Omental fat pad (tissue), 4 donors: ENCODE measurements around the gene PCDHGA4. TPM values are rescaled to one million over a fixed set of nuclear protein-coding genes. Genes with fewer than 3 reads are reported as not detected.
"Not testable (repeated sequence)": the region's sequence is repeated elsewhere in the genome, so short reads cannot be mapped to it uniquely, and the experiment has no call there.

ENCODE experiments used
- ATAC-seq: fragments of 150-250 bp; one replicate; pipeline ENCODE4 v1.9.1; 2016; ENCODE audit warnings: mild to moderate bottlenecking, moderate library complexity; ENCODE audit not compliant: low FRiP score
- DNase-seq: peaks from one replicate; pipeline ENCODE4 v3.0.0-alpha.2; 2019; ENCODE audit warnings: low spot score
- CTCF ChIP-seq, 3 donors: fragments of 450-650 bp; IDR thresholded peaks; one replicate each; pipeline ENCODE4 v1.5.1; 2016 to 2017; ENCODE audit warnings: antibody characterized with exemption in 3 of 3, mild to moderate bottlenecking in 3 of 3, moderate library complexity in 2 of 3
- total RNA-seq, 4 donors: library from RNA; depleted of rRNA; stranded (reverse); fragments of >200 nt; gene quantifications; one replicate each; pipeline ENCODE4 v1.1.0, GENCODE V29; 2016

PCDHGA4 gene
- total RNA-seq, 4 donors from 2014 or later = 2.6 to 9.0 (median 3.9) TPM

DNA sequence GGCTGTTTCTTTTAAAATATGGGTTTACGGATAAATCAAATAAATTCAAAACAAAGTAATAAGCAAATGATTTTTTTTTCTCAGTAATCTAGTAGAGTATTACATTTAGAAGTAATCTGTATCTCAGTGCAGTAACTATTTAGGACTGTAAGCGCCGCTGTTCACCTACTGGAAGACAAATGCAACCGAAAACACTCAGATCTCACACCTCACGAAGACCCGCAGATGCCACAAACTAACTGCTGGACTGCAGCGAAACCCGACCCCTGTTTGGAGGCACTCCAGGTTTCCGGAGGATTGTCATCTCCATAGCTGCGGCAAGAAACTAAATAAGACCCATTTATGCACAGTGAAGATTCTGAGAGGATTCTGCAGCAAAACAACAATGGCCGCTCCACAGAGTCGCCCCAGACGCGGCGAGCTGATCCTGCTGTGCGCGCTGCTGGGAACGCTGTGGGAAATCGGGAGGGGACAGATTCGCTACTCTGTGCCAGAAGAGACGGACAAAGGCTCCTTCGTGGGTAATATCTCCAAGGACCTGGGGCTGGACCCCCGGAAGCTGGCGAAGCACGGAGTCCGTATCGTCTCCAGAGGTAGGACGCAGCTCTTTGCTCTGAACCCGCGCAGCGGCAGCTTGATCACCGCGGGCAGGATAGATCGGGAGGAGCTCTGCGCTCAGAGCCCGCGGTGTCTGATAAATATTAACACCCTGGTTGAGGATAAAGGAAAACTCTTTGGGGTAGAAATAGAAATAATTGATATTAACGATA is 37.8 kb downstream of the PCDHGA4 start, which contains the start of gene PCDHGA8:
Gene PCDHGA8, plus strand, starts transcription at position 205 of the 770 bp plus-strand sequence. Its CDS starts 181 bp downstream, at position 386.
- no peak for TF ChIP-seq CTCF (IDR thresholded peaks at IDR 0.05)
- DNase-seq (no peak), ATAC-seq (no peak)

DNA sequence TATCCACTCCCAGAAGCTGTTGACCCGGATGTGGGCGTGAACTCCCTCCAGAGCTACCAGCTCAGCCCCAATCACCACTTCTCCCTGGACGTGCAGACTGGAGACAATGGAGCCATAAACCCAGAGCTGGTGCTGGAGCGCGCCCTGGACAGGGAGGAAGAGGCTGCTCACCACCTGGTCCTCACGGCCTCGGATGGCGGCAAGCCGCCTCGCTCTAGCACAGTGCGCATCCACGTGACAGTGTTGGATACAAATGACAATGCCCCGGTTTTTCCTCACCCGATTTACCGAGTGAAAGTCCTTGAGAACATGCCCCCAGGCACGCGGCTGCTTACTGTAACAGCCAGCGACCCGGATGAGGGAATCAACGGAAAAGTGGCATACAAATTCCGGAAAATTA is 38.4 kb downstream of the PCDHGA4 start:
- no peak for ATAC-seq
- no peak for DNase-seq
- TF ChIP-seq CTCF (IDR thresholded peaks at IDR 0.05) = no peak

GRCh38 chr5:141394401-141395187 is 39.8 kb downstream of the PCDHGA4 start:
- ATAC-seq, DNase-seq: not testable (repeated sequence)

GRCh38 chr5:141397756-141398551 is 43.1 kb downstream of the PCDHGA4 start, which contains the start of gene PCDHGB5:
PCDHGB5 (plus strand) TSS chr5:141397947; CDS start chr5:141398128, 181 bp downstream.
- DNase-seq = not testable (repeated sequence)
- ATAC-seq = peak; percentile 59

GRCh38 chr5:141398608-141399007 is 43.8 kb downstream of the PCDHGA4 start:
- DNase-seq (no peak), ATAC-seq (no peak)
- TF ChIP-seq CTCF (IDR thresholded peaks at IDR 0.05) = no peak

DNA sequence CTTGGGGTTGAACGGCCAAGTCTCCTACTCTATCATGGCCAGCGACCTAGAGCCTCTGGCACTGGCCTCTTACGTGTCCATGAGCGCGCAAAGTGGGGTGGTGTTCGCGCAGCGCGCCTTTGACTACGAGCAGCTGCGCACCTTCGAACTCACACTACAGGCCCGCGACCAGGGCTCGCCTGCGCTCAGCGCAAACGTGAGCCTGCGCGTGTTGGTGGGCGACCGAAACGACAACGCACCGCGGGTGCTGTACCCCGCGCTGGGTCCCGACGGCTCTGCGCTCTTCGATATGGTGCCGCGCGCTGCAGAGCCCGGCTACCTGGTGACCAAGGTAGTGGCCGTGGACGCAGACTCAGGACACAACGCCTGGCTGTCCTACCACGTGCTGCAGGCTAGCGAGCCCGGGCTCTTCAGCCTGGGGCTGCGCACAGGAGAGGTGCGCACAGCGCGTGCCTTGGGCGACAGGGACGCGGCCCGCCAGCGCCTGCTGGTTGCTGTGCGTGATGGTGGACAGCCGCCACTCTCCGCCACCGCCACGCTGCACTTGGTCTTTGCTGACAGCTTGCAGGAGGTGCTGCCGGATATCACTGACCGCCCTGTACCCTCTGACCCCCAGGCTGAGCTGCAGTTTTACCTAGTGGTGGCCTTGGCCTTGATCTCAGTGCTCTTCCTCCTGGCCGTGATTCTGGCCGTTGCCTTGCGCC is 44.9 kb downstream of the PCDHGA4 start:
- no peak for DNase-seq
- no peak for ATAC-seq
- TF ChIP-seq CTCF (IDR thresholded peaks at IDR 0.05) = no peak

GRCh38 chr5:141402553-141403243 is 47.9 kb downstream of the PCDHGA4 start, which contains the start of gene PCDHGA9:
PCDHGA9 (plus strand) TSS chr5:141402778; CDS start chr5:141402953, 175 bp downstream.
- ATAC-seq = no peak
- no peak for DNase-seq

More at GRCh38 chr5:141402553-141403243, 47.9 kb downstream of the PCDHGA4 start, which contains the start of gene PCDHGA9:
- TF ChIP-seq CTCF (IDR thresholded peaks at IDR 0.05) = no peak
